Measurements from ENCODE around the gene PTPN11. TPM values are rescaled to one million over a fixed set of nuclear protein-coding genes. Genes with fewer than 3 reads are reported as not detected.
"Not testable (repeated sequence)": the region's sequence is repeated elsewhere in the genome, so short reads cannot be mapped to it uniquely, and the experiment has no call there.

The PTPN11 gene
- total RNA-seq, 1 donor from 2014 or later: 83.6 TPM

DNA sequence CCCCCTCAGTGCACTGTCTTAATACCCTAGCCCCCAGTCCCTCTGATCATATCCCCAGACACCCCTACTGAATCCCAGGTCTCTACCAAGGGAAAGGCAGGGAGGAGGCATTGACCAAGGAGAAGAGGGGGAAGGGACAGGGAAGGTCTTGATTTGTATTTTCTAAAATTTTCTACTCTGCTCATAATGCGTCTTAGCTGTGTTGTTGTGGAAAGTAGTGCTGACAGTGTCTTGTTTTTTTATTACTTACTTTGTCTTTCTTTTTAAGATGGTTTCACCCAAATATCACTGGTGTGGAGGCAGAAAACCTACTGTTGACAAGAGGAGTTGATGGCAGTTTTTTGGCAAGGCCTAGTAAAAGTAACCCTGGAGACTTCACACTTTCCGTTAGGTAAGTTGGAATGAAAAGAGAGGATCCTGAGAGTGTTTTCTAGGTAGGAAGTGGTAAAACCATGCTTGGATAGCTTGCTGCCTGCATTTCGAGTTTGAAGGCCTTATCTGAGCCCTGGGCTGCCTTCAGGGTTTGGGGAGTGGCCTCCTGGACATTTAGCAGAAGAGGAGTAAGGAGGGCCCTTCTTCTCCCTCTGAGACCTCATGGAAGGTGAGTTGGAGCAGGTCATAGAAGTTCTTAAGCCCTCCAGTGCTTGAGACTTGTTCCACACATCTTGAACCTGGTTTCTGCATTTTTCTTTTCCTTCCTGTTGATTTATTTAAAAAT, 27.4 kb downstream of the PTPN11 start:
- no peak for DNase-seq (ENCODE audit: low spot score in 2 of 2)
- no peak for FAIRE-seq

- DNase-seq (ENCODE audit: low spot score in 2 of 2) (no peak), FAIRE-seq (no peak)
Observed at GRCh38 chr12:112447106-112447505, 28.4 kb downstream of the PTPN11 start.

- not testable (repeated sequence) for FAIRE-seq; DNase-seq (ENCODE audit: low spot score in 2 of 2)
Observed at GRCh38 chr12:112448165-112448564, 29.4 kb downstream of the PTPN11 start.

DNA sequence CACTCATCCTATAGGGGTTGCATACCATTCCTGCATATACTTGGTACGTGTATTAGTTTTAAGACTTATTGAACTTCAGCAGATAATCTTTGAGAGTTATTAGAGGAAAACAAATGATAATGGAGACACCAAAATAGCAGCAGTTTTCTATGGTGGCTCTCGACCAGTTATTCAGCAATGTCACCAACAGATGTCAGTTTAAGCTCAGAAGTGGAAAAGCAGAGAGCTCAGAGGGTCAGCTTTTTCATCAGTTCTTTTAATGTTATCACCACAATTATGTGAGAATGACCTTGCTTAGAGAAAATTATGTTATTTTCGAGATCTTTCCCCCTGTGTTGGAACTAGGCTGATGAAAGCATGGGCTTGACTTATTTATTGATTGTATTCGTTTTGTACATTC, 32.0 kb downstream of the PTPN11 start:
- DNase-seq (ENCODE audit: low spot score in 2 of 2) (peak in 1 of 2 donors; percentile 21), FAIRE-seq (peak; percentile 48)

- DNase-seq (ENCODE audit: low spot score in 2 of 2) (peak in 1 of 2 donors; percentile 30), FAIRE-seq (no peak)
Observed at GRCh38 chr12:112456029-112456428, 37.3 kb downstream of the PTPN11 start.

DNA sequence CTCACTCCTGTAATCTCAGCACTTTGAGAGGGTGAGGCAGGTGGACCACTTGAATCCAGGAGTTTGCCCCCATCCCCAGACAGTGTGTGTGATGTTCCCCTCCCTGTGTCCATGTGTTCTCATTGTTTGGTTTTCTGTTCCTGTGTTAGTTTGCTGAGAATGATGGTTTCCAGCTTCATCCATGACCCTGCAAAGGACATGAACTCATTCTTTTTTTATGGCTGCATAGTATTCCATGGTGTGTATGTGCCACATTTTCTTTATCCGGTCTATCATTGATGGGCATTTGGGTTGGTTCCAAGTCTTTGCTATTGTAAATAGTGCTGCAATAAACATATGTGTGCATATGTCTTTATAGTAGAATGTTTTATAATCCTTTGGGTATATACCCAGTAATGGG, 38.4 kb downstream of the PTPN11 start:
- FAIRE-seq: not testable (repeated sequence)

DNA sequence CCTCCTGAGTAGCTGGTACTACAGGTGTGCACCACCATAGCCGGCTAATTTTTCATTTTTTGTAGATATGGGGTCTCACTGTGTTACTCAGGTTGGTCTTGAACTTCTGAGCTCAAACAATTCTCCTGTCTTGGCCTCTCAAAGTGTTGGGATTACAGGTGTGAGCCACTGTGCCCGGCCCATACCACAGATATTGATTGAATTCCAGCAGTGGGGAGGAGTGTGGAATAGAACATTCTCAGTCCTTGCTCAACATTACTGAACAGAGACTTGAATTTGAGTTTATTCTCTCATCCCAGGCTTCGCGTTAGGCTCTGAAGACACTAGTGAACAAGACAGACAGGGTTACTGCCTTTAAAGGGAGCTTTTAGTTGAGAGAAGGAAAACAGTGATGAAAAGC, 39.6 kb downstream of the PTPN11 start:
- DNase-seq (ENCODE audit: low spot score in 2 of 2): no peak
- FAIRE-seq: no peak

More for the DNA sequence above, 38.4 kb downstream of the PTPN11 start:
- DNase-seq (ENCODE audit: low spot score in 2 of 2): not testable (repeated sequence)

DNA sequence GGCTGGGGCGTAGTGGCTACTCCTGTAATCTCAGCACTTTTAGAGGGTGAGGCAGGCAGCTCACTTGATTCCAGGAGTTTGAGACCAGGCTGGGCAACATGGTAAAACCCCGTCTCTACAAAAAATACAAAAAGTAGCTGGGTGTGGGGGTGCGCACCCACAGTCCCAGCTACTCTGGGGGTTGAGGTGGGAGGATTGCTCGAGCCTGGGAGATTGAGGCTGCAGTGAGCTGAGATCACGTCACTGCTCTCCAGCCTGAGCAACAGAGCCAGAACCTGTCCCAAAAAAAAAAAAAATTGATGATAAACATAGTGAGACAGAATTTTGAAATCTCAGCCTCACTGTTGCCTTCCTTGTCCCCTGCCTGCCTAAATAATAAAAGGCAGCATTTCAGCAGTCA, 40.0 kb downstream of the PTPN11 start:
- no peak for DNase-seq (ENCODE audit: low spot score in 2 of 2)
- FAIRE-seq: no peak

DNA sequence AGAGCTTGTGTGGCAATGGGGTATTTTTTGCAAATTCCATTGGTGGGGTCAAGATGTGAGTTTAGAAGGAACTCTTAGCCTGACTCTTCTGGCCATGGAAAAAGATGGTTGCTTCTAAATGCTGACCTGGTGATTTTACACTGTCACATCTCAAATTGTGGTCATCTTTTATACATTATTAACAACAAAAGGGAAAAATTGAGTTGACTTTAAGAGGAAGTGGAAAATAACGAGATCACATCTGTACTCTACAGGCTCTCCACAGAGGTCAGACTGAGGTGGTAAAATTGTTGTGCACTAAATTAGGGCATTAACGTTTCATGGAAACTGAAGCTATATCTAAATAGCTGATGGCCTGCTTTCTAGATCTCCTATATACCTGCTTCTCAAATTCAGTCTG, 44.7 kb downstream of the PTPN11 start:
- FAIRE-seq (no peak), DNase-seq (ENCODE audit: low spot score in 2 of 2) (no peak)

- DNase-seq (ENCODE audit: low spot score in 2 of 2) (no peak), FAIRE-seq (no peak)
Observed at GRCh38 chr12:112464605-112465004, 45.9 kb downstream of the PTPN11 start.

GRCh38 chr12:112466011-112466422, 47.3 kb downstream of the PTPN11 start:
- DNase-seq (ENCODE audit: low spot score in 2 of 2) (no peak), FAIRE-seq (no peak)

- FAIRE-seq (no peak), DNase-seq (ENCODE audit: low spot score in 2 of 2) (no peak)
Observed at GRCh38 chr12:112466835-112467234, 48.1 kb downstream of the PTPN11 start.

- DNase-seq (ENCODE audit: low spot score in 2 of 2): no peak
- FAIRE-seq: no peak
Observed at GRCh38 chr12:112468046-112468445, 49.3 kb downstream of the PTPN11 start.

- no peak for FAIRE-seq
- DNase-seq (ENCODE audit: low spot score in 2 of 2): no peak
Observed at GRCh38 chr12:112473056-112473455, 54.3 kb downstream of the PTPN11 start.

DNA sequence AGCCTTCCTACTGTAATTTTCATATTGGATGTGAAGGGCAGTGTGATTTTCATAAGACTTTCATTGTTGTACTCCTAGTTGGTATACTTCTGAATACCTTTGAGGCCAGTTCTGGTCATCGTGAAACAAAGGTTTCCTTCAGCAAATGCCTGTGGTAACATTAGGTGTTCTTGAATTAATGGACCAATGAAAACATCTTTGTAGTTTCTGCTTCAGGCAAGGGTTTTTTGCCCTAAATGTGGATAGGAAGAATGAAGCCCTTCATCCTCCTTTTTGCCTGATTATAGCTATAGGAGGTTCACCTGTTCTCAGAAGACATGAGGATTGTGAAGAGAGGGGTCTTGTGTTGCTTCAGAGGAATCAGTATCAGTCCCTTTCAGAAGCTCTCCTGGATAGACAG, 60.7 kb downstream of the PTPN11 start:
- FAIRE-seq (no peak), DNase-seq (ENCODE audit: low spot score in 2 of 2) (no peak)

DNA sequence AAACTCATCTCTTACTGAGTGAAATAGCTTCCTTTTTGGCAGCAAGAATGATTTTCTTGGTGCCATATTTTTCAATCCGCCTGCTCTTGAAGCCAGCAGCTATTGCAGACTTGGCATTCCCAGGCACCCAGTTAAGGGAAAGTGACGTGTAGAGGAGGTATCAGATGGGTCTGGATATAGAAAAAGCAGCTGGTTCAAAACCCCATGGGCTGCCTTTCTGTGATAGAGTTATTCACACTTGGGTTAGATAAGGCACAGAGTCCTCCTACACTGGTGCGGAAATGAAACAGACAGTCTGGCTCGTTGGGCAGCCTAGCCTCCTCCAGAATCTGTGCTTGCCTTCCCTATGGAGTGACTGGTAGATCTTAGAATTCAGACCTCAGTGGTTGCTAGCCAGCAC, 62.2 kb downstream of the PTPN11 start:
- no peak for DNase-seq (ENCODE audit: low spot score in 2 of 2)
- FAIRE-seq: no peak

GRCh38 chr12:112482733-112483132, 64.0 kb downstream of the PTPN11 start:
- DNase-seq (ENCODE audit: low spot score in 2 of 2) (peak; percentile 29 to 45), FAIRE-seq (no peak)

GRCh38 chr12:112486361-112486760, 67.6 kb downstream of the PTPN11 start:
- DNase-seq (ENCODE audit: low spot score in 2 of 2) (no peak), FAIRE-seq (no peak)

DNA sequence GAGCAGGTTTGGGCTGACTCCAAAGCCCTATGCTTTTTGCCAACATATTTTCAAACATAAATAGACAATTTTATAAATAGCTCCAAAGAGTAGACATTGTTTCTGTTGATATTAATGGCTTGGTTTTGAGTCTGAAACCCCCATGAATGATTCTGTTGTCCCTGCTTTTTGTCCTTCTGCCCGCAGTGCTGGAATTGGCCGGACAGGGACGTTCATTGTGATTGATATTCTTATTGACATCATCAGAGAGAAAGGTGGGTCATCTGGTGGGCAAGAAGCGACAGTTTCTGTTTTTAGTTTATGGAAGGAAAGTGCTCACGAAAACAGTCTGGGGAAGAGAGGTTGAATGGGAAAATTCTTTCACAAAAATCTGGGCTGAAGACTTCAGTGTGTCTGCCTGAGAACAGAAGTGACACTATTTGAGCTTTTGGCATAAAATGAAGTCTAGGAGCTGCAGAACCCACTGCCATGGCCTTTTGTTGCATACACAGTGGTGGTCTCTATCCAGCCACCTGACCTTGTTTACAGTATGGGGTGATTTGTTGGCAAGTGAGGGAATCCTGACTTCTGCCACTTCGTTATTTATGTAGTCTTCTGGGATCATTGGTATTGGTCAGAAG, 69.6 kb downstream of the PTPN11 start:
- FAIRE-seq (peak; percentile 6), DNase-seq (ENCODE audit: low spot score in 2 of 2) (no peak)

GRCh38 chr12:112489456-112489855, 70.7 kb downstream of the PTPN11 start:
- DNase-seq (ENCODE audit: low spot score in 2 of 2) (no peak), FAIRE-seq (no peak)

- DNase-seq (ENCODE audit: low spot score in 2 of 2) (no peak), FAIRE-seq (no peak)
Observed at GRCh38 chr12:112496496-112496895, 77.7 kb downstream of the PTPN11 start.

DNA sequence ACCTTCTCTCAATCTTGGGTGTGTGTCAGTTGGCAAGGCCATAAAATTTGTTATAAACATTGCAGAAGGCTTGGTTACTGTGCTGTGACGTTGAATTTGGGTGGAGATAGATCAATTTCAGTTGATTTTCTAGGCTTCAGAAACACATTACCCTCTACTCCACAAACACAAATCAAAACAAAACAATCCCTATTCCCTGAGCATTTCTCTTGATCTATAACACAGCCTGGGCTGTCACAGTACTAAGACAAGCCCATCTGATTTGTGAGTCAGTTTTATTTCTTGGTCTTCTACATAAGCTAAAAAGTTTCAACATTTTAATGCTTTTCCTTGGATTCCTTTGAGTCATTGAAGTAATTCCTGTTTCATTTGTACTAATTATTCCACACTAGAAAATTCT, 79.8 kb downstream of the PTPN11 start:
- DNase-seq (ENCODE audit: low spot score in 2 of 2) (no peak), FAIRE-seq (no peak)
